GM21423 (cell line): ENCODE data around the gene CNIH3.

Experiments used
- ATAC-seq: cut with Tn5 transposase; IDR thresholded peaks from one replicate; pipeline ENCODE4 v1.9.1; 2021; ENCODE audit warnings: mild to moderate bottlenecking, moderate library complexity; ENCODE audit not compliant: unreplicated experiment

Gene CNIH3

GRCh38 chr1:224613486-224613885, 2.6 kb upstream of the CNIH3 start:
- ATAC-seq = no peak

- ATAC-seq = no peak
Measured at GRCh38 chr1:224616756-224617409, 766 bp downstream of the CNIH3 start.

GRCh38 chr1:224617410-224618355, 1.6 kb downstream of the CNIH3 start:
- no peak for ATAC-seq

GRCh38 chr1:224619209-224619608, 3.1 kb downstream of the CNIH3 start:
- ATAC-seq = no peak

DNA sequence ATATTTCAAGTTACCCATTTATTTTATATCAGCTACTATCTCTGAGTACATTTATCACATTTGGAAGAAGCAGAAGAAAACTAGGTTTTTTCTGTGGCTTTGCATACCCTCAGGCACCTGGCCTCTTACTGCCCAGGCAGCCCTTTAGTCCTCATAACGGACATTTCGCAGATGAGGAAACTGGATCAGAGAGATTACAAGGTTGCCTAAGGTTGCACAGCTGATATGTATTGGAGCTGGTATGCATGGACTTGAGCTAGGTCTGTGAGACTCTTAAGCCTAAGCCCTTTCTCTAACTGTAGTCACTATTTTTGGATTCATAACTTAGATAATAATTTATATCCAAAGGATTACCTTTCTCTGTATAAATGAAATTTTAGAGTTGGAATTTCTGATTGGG, 4.0 kb downstream of the CNIH3 start:
- no peak for ATAC-seq

- no peak for ATAC-seq
Measured at GRCh38 chr1:224621813-224622682, 5.9 kb downstream of the CNIH3 start.

DNA sequence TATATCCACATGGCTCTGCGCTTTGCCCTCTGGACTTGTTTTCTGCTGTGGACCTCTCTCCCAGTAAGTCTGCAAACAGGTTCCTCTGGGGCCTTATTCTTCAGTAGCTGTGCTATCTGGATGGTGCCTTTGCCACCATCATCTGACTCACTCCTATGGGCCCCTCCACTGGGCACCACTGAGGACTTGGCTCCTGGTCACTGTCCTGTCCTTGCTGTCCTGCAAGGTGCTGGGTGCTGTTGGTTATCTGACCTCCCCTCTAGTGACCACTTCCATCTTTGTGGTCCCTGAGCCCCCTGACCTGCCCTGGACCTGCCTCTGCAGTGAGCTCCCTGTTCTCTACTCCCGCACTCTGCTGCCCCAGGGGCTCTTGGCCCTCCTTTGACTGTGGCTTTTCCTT, 6.7 kb downstream of the CNIH3 start:
- ATAC-seq = no peak

GRCh38 chr1:224623310-224623714, 7.2 kb downstream of the CNIH3 start:
- ATAC-seq = no peak

DNA sequence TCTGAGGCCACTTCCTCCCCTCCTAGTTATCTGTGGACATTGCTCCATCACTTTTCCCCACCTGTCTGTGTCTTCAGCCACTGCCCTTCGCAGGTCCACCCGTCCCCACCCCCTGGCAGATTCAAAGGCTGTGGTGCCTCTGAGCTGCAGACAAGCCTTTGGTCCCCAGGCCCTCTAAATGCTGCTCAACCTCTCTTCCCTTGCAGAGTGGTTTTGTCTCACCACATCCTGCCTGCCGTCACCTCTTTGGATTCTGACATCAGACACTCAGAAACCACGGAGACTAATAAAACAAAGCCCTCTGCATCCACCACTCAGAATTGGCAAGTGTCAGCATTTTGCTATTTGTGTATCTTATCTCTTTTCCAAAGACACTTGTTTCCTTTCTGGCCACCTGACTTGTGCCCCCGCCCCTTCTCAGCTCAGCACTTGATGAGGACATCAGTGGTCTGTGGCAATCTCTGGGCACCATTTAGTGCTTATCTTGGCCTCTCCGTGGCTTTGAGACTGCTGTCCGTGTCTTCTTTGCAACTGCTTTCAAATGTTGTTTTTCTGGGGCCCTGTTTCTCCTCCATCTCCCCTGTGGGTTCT, 7.7 kb downstream of the CNIH3 start:
- ATAC-seq = peak; percentile 96

DNA sequence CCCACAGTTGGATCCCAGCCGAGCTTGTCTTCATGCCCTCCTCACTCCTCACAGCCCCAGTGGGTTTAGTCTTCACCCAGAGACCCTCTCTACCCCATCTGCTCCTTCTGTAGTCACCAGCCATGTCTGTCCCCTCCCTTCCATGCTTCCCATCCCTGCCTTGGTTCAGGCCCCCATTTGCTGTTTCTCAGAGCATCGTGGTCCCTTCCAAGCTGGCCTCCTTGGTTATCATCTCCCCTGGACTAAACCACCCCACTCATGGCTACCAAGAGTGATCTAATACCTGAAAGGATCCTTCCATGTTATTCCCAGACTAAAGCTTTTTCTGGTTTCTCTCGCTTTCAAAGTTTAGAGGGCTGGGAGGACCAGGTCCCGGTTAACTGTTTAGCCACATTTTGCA, 8.3 kb downstream of the CNIH3 start:
- no peak for ATAC-seq

GRCh38 chr1:224626042-224626441, 9.9 kb downstream of the CNIH3 start:
- ATAC-seq = no peak

DNA sequence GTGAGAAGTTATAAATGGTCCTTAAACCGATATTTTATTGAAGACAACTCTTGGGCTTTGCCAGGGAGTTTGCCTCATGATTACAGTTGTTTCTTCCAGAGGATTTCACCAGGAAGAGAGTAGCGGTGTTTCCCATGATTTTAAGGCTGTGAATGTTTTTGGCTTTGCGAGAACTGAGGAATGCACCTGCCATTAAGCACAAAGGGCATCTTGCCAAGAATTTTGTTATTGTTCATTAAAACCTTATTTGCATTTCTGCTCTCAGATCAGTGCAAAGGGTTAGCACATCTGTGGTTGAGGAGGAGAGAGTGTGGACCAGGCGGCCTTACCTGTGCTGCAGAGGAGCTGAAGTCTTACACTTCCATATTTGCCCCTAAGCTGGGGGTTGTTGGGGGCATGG, 13.8 kb downstream of the CNIH3 start:
- ATAC-seq = no peak

DNA sequence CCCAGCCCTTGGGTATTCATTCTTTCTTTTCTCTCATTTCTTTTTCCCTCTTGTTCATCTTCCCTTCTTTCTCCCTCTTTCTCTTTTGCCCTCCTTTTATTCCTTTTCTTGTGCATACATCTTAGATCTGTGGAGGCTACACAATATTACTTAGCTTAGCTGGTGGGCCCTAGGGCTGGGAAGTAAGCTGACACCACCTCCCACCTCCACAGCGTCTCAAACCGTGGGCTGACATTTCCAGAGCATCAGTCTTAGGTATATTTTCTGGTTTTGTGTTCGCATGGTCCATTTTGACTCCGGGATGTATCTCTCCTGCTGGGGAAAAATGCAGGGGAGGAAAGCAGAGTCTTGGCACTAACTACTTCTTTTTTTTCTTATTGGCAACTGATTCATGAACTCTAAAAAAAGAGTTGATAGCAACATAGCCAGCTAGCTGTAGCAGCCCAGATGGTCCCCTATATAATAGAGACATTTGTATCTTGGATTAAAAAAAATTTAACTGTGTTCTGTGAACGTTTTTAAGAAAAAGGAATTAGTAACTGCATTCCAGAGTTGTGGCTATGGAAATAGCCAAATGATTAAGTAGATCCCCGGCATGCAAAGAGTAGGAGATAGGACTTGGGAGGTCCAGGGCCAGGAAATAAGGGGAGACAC, 15.5 kb downstream of the CNIH3 start:
- ATAC-seq = no peak

GRCh38 chr1:224632381-224632871, 16.3 kb downstream of the CNIH3 start:
- ATAC-seq = no peak

GRCh38 chr1:224632921-224633321, 16.8 kb downstream of the CNIH3 start:
- no peak for ATAC-seq

GRCh38 chr1:224635356-224635755, 19.2 kb downstream of the CNIH3 start:
- no peak for ATAC-seq

GRCh38 chr1:224637515-224637914, 21.4 kb downstream of the CNIH3 start:
- no peak for ATAC-seq

DNA sequence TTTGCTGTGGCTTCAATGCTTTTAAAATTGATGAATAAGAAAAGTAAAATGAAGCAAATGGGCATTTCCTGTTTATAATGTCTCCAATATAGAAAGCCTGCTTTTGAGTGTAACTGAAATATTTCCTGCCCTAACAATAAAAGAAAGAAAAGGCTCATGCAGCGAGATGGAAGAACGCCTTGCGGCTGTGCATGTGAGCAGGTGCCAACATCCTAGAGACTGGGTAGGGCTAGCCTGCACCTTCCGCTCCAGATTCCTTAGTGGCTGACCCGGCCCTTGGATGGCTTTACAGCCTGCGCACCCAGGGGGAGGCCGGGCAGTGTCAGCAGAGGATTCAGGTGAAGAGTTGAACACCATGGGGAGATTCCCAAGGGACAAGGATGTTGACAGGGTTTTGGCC, 21.8 kb downstream of the CNIH3 start:
- ATAC-seq = no peak

GRCh38 chr1:224639426-224639975, 23.4 kb downstream of the CNIH3 start:
- ATAC-seq = no peak

DNA sequence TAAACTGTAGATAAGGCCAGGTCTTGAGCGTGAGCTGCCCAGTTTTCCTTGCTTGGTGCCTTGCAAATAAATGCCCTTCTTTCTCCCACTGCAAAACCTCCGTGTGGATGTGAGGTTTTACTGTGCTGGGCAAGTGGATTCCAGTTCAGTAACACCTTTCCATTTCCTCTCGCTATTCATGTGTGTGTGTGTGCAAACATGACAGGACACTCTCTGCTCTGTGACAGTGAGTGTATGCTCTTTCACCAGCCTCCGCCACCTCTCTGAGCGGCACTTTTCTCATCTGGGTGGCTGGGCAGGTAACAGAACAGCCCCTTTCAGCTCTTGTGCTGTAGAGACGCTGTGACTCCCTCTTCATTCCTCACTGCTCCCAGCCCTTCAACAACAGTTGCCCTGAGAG, 23.9 kb downstream of the CNIH3 start:
- no peak for ATAC-seq
